Esophagus muscularis mucosa (tissue), 4 donors: Measurements from ENCODE around the gene AKAP14.

Experiments
- EP300 ChIP-seq: sonication (generic); formaldehyde crosslinking; IDR thresholded peaks from one replicate; pipeline ENCODE4 v1.6.1; 2017; ENCODE audit warnings: antibody characterized with exemption
- POLR2A ChIP-seq: fragments of 450-650 bp; IDR thresholded peaks from one replicate; pipeline ENCODE4 v1.6.1; 2017; ENCODE audit warnings: antibody characterized with exemption, moderate library complexity, mild to moderate bottlenecking, low read depth
- TF ChIP-seq, protein P1 (sequence below), 3 experiments: fragments of 200-600 bp in 2 of 3; fragments of 450-650 bp in 1 of 3; sonication (generic) in 2 of 3; IDR thresholded peaks; one replicate each; pipeline ENCODE4 v1.5.1; 2017 to 2019; ENCODE audit warnings: antibody characterized with exemption in 3 of 3, mild to moderate bottlenecking in 2 of 3, moderate library complexity in 1 of 3

DNA sequence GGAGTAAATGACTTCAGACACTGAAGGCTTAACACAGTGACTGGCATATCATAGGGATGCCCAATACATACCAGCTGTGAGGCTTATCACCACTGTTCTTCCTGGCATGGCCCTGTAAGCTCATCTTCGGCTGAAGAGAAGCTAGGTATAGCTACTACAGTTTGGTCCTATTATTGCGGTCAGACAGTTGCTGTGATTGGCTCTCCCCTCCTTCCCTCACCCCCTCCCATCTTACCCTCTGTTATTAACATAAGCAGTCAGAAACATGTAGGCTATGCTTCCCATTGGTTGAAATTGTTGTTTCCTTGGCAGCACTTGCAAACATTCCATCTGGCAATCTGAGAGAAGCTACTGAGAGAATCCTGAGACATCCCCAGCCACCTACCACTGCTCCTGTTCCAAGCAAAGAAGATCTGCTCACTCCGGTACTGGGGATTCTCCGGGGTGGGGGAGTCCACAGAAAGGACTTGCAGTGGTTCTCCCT is at the start of gene AKAP14:
- no peak for TF ChIP-seq EP300
- TF ChIP-seq, protein P1, sequence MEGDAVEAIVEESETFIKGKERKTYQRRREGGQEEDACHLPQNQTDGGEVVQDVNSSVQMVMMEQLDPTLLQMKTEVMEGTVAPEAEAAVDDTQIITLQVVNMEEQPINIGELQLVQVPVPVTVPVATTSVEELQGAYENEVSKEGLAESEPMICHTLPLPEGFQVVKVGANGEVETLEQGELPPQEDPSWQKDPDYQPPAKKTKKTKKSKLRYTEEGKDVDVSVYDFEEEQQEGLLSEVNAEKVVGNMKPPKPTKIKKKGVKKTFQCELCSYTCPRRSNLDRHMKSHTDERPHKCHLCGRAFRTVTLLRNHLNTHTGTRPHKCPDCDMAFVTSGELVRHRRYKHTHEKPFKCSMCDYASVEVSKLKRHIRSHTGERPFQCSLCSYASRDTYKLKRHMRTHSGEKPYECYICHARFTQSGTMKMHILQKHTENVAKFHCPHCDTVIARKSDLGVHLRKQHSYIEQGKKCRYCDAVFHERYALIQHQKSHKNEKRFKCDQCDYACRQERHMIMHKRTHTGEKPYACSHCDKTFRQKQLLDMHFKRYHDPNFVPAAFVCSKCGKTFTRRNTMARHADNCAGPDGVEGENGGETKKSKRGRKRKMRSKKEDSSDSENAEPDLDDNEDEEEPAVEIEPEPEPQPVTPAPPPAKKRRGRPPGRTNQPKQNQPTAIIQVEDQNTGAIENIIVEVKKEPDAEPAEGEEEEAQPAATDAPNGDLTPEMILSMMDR (IDR thresholded peaks at IDR 0.05), result no peak
- TF ChIP-seq POLR2A, result no peak
